ENCODE results near the gene PTPRG. TPM values are rescaled to one million over a fixed set of nuclear protein-coding genes. Genes with fewer than 3 reads are reported as not detected.

PTPRG gene
- total and polyA plus RNA-seq, 2 donors = 22.7 to 95.3 TPM

DNA sequence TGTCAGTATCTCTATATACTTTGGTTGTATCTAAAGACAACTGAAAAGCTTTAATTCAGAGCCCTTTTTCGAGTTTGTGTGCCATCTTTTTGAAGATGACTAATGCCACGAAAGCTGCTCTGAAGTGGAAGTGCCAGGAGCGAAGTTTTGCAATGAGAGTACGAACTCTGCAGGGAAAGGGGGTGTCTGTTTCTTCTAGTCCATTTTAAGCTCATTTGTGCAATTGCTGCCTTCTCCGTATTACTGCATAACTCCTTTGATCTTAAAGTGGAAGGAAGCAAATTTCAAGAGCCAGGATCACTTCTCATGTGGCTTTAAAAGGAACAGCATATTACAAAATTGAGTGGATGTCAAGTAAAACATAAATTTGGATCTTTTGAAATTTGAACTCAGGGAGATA lies 566.7 kb downstream of the PTPRG start:
- Histone ChIP-seq H3K36me3 (ENCODE audit: insufficient read depth) (no peaks in the 10 kb centered on the region), H3K4me3 (ENCODE audit: low read depth, low read length) (no peak overlapping the region), H3K27ac (ENCODE audit: low read depth) (no peak overlapping the region), H3K4me1 (ENCODE audit: insufficient read depth) (no peaks in the 10 kb centered on the region)
- WGBS = 87% methylated on average over 5 of the region's 5 CpGs
- DNase-seq (ENCODE audit: extremely low spot score) = no peak

DNA sequence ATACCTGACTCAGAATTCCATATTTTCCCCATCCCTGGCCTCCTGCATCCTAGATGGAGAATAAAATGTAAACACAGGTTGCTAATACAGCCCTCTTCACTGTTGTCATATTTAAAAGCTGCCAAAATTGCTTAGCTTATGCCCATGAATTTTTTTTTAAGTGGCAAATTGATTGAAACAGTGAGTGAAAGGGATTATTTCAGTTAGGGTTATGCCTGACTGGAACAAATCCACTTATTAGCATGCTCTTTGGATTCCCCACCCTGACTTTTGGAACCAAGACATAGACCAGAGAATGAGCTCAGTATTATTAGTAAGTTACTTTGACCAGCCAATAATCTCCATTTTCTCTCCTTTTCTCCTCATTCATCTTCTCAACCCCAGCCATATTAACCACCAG lies 567.3 kb downstream of the PTPRG start:
- no peak overlapping the region for H3K27ac ChIP-seq (ENCODE audit: low read depth)
- DNase-seq (ENCODE audit: extremely low spot score) = no peak
- no peak overlapping the region for H3K4me3 ChIP-seq (ENCODE audit: low read depth, low read length)
- no peaks in the 10 kb centered on the region for H3K36me3 ChIP-seq (ENCODE audit: insufficient read depth)
- no peaks in the 10 kb centered on the region for H3K4me1 ChIP-seq (ENCODE audit: insufficient read depth)

DNA sequence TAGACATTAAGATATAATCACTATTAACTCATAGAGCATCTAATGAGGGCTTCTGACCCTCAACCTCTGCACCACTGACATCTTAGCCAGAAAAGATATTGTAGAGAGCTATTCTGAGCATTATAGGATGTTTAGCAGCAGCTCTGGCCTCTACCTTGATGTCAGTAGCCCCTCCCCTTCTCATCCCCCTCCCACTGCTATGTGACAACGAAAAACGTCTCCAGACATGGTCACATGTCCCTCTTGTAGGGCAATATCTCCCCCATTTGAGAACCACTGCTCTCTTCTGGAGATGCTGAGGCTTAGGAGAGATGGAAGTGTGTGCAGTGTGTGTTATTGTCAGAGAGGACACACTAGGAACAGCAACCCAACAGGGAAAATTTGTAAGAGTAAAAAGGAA lies 569.7 kb downstream of the PTPRG start:
- no peak overlapping the region for H3K27ac ChIP-seq (ENCODE audit: low read depth)
- no peaks in the 10 kb centered on the region for H3K36me3 ChIP-seq (ENCODE audit: insufficient read depth)
- no peak for DNase-seq (ENCODE audit: extremely low spot score)
- H3K4me1 ChIP-seq (ENCODE audit: insufficient read depth) = no peaks in the 10 kb centered on the region
- H3K4me3 ChIP-seq (ENCODE audit: low read depth, low read length) = no peak overlapping the region
- 65% methylated on average over 2 of the region's 2 CpGs for WGBS

- Histone ChIP-seq H3K36me3 (ENCODE audit: insufficient read depth) (no peaks in the 10 kb centered on the region), H3K27ac (ENCODE audit: low read depth) (no peak overlapping the region), H3K4me3 (ENCODE audit: low read depth, low read length) (no peak overlapping the region), H3K4me1 (ENCODE audit: insufficient read depth) (no peaks in the 10 kb centered on the region)
- DNase-seq (ENCODE audit: extremely low spot score) = no peak
- 66% methylated on average over 3 of the region's 3 CpGs for WGBS
Observed at GRCh38 chr3:62131620-62132019, 570.2 kb downstream of the PTPRG start.

- H3K36me3 ChIP-seq (ENCODE audit: insufficient read depth) = no peaks in the 10 kb centered on the region
- no peak overlapping the region for H3K4me3 ChIP-seq (ENCODE audit: low read depth, low read length)
- no peaks in the 10 kb centered on the region for H3K4me1 ChIP-seq (ENCODE audit: insufficient read depth)
- no peak for DNase-seq (ENCODE audit: extremely low spot score)
- no peak overlapping the region for H3K27ac ChIP-seq (ENCODE audit: low read depth)
- WGBS = 66% methylated on average over 3 of the region's 3 CpGs
Observed at GRCh38 chr3:62132027-62132602, 570.7 kb downstream of the PTPRG start.

DNA sequence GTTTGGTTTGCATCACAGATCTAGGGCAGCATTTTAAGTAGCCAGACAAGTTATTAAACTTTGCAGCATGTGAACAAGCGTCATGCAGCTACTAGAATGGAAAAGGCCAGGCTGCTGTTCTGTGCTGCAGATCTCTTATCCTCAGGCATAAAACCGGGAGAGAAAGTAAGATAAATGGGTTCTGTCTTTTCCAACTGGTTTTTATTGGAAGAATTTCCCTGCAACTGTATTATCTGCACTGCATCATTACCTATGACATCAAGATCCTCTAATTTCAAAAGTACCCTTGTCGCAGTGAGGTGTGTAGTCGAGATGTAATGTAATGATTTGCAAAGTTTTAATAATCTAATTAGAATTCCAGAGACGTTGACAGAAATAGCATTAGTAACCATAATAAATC lies 571.6 kb downstream of the PTPRG start:
- Histone ChIP-seq H3K27ac (ENCODE audit: low read depth) (no peak overlapping the region), H3K4me1 (ENCODE audit: insufficient read depth) (no peaks in the 10 kb centered on the region), H3K36me3 (ENCODE audit: insufficient read depth) (no peaks in the 10 kb centered on the region), H3K4me3 (ENCODE audit: low read depth, low read length) (no peak overlapping the region)
- WGBS = 73% methylated on average over 5 of the region's 5 CpGs
- no peak for DNase-seq (ENCODE audit: extremely low spot score)

GRCh38 chr3:62134061-62134496 lies 572.7 kb downstream of the PTPRG start:
- DNase-seq (ENCODE audit: extremely low spot score) = no peak
- Histone ChIP-seq H3K4me1 (ENCODE audit: insufficient read depth) (no peaks in the 10 kb centered on the region), H3K27ac (ENCODE audit: low read depth) (no peak overlapping the region), H3K36me3 (ENCODE audit: insufficient read depth) (no peaks in the 10 kb centered on the region), H3K4me3 (ENCODE audit: low read depth, low read length) (no peak overlapping the region)
- 21% methylated on average over 6 of the region's 6 CpGs for WGBS

DNA sequence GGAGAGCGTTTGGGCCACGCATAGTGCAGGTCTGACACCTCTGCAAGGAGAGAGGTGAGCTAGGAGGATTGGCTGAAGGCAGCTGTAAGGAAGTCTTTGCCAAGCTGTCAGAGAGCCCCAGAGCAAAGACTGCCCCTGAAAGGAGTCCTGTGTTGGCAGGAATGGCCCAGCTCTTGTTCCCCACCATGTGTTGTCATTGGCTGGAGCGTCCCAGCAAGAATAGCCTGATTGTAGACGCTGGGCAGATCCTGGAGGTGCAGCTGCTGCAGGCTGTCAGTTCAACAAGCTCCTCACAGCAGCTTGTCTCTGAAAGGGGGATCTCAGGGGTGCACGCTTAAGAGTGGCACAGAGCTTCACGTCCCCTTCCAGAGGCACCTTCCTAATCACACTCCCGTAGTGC lies 574.4 kb downstream of the PTPRG start:
- WGBS = 94% methylated on average over 7 of the region's 7 CpGs

GRCh38 chr3:62139957-62140356 lies 578.6 kb downstream of the PTPRG start:
- WGBS = 91% methylated on average over 6 of the region's 6 CpGs
- no peak overlapping the region for H3K4me3 ChIP-seq (ENCODE audit: low read depth, low read length)
- H3K4me1 ChIP-seq (ENCODE audit: insufficient read depth) = peaks cover 2% of the 10 kb centered on the region
- no peaks in the 10 kb centered on the region for H3K36me3 ChIP-seq (ENCODE audit: insufficient read depth)
- no peak for DNase-seq (ENCODE audit: extremely low spot score)
- H3K27ac ChIP-seq (ENCODE audit: low read depth) = no peak overlapping the region

More for the DNA sequence above, 574.4 kb downstream of the PTPRG start:
- Histone ChIP-seq H3K4me1 (ENCODE audit: insufficient read depth) (no peaks in the 10 kb centered on the region), H3K36me3 (ENCODE audit: insufficient read depth) (no peaks in the 10 kb centered on the region), H3K27ac (ENCODE audit: low read depth) (no peak overlapping the region), H3K4me3 (ENCODE audit: low read depth, low read length) (no peak overlapping the region)
- no peak for DNase-seq (ENCODE audit: extremely low spot score)

- Histone ChIP-seq H3K4me1 (ENCODE audit: insufficient read depth) (peaks cover 2% of the 10 kb centered on the region), H3K4me3 (ENCODE audit: low read depth, low read length) (no peak overlapping the region), H3K36me3 (ENCODE audit: insufficient read depth) (no peaks in the 10 kb centered on the region), H3K27ac (ENCODE audit: low read depth) (no peak overlapping the region)
- no peak for DNase-seq (ENCODE audit: extremely low spot score)
- WGBS = 89% methylated on average over 9 of the region's 9 CpGs
Observed at GRCh38 chr3:62142331-62143085, 581.1 kb downstream of the PTPRG start.

- Histone ChIP-seq H3K27ac (ENCODE audit: low read depth) (no peak overlapping the region), H3K4me3 (ENCODE audit: low read depth, low read length) (no peak overlapping the region), H3K4me1 (ENCODE audit: insufficient read depth) (peaks cover 2% of the 10 kb centered on the region), H3K36me3 (ENCODE audit: insufficient read depth) (no peaks in the 10 kb centered on the region)
- DNase-seq (ENCODE audit: extremely low spot score) = no peak
- WGBS = 58% methylated on average over 6 of the region's 6 CpGs
Observed at GRCh38 chr3:62143843-62144450, 582.6 kb downstream of the PTPRG start.

DNA sequence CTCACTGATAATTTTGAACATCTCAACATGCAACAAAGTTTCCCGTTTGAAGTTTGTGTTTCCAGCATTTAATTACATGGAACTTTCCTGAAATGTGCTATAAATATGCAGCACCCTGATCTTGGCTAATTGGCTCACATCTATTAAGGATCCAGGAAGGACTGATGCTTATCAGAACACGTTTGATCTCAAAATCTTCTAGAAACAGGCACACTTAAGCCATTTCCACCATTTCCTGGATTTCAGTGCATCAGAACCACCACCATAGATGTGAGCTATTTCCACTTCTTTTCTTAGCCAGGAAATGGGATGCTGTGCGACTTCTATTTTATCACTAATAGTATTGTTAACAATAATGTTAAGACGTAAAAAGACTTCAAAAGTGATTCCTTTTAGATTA lies 583.1 kb downstream of the PTPRG start:
- H3K27ac ChIP-seq (ENCODE audit: low read depth) = no peak overlapping the region
- no peaks in the 10 kb centered on the region for H3K36me3 ChIP-seq (ENCODE audit: insufficient read depth)
- H3K4me3 ChIP-seq (ENCODE audit: low read depth, low read length) = no peak overlapping the region
- DNase-seq (ENCODE audit: extremely low spot score) = no peak
- 58% methylated on average over 4 of the region's 4 CpGs for WGBS
- peaks cover 2% of the 10 kb centered on the region for H3K4me1 ChIP-seq (ENCODE audit: insufficient read depth)

GRCh38 chr3:62145086-62145757 lies 583.9 kb downstream of the PTPRG start:
- Histone ChIP-seq H3K27ac (ENCODE audit: low read depth) (no peak overlapping the region), H3K36me3 (ENCODE audit: insufficient read depth) (no peaks in the 10 kb centered on the region), H3K4me1 (ENCODE audit: insufficient read depth) (peaks cover 2% of the 10 kb centered on the region), H3K4me3 (ENCODE audit: low read depth, low read length) (no peak overlapping the region)
- no peak for DNase-seq (ENCODE audit: extremely low spot score)
- WGBS = 90% methylated on average over 9 of the region's 9 CpGs

- Histone ChIP-seq H3K27ac (ENCODE audit: low read depth) (no peak overlapping the region), H3K4me1 (ENCODE audit: insufficient read depth) (no peaks in the 10 kb centered on the region), H3K36me3 (ENCODE audit: insufficient read depth) (no peaks in the 10 kb centered on the region), H3K4me3 (ENCODE audit: low read depth, low read length) (no peak overlapping the region)
- WGBS = 97% methylated on average over 6 of the region's 6 CpGs
- DNase-seq (ENCODE audit: extremely low spot score) = no peak
Observed at GRCh38 chr3:62149539-62149938, 588.2 kb downstream of the PTPRG start.
